Osteocyte (in vitro differentiated cells): ENCODE measurements around the gene NUDCD3. TPM values are rescaled to one million over a fixed set of nuclear protein-coding genes. Genes with fewer than 3 reads are reported as not detected.

Experiments used
- DNase-seq: peaks from one replicate; pipeline ENCODE4 v3.0.0; 2021; ENCODE audit warnings: mixed read lengths; ENCODE audit not compliant: unreplicated experiment; ENCODE audit errors: extremely low spot score
- H3K27ac Mint-ChIP-seq: one replicate; pipeline ENCODE4 v1.8.0; 2021; ENCODE audit warnings: mild to moderate bottlenecking, mixed read lengths; ENCODE audit not compliant: unreplicated experiment
- H3K27me3 Mint-ChIP-seq: one replicate; pipeline ENCODE4 v1.8.0; 2021; ENCODE audit warnings: mixed read lengths; ENCODE audit not compliant: unreplicated experiment
- H3K36me3 Mint-ChIP-seq: one replicate; pipeline ENCODE4 v1.8.0; 2021; ENCODE audit warnings: mixed read lengths; ENCODE audit not compliant: unreplicated experiment
- H3K4me1 Mint-ChIP-seq: one replicate; pipeline ENCODE4 v1.8.0; 2021; ENCODE audit warnings: mixed read lengths; ENCODE audit not compliant: unreplicated experiment
- H3K4me3 Mint-ChIP-seq: one replicate; pipeline ENCODE4 v1.8.0; 2021; ENCODE audit warnings: mild to moderate bottlenecking, moderate library complexity, mixed read lengths; ENCODE audit not compliant: unreplicated experiment
- H3K9me3 Mint-ChIP-seq: one replicate; pipeline ENCODE4 v1.8.0; 2021; ENCODE audit warnings: mixed read lengths; ENCODE audit not compliant: unreplicated experiment
- CTCF ChIP-seq: fragments of 200-600 bp; sonication (generic); IDR thresholded peaks from 2 replicates; pipeline ENCODE4 v1.5.0; 2021; ENCODE audit warnings: antibody characterized with exemption, mild to moderate bottlenecking, moderate library complexity
- total RNA-seq: library from RNA; stranded (reverse); gene quantifications from 2 replicates; pipeline ENCODE4 v1.2.1, GENCODE V29; 2021

NUDCD3 gene
- total RNA-seq, 1 donor from 2014 or later = 112 TPM

- no peak for DNase-seq
Observed at GRCh38 chr7:44447874-44448425, 42.5 kb downstream of the NUDCD3 start.

GRCh38 chr7:44445986-44446671 is 44.3 kb downstream of the NUDCD3 start:
- no peak overlapping the region for H3K27ac Mint-ChIP-seq
- TF ChIP-seq CTCF = no peak
- DNase-seq = no peak

More at GRCh38 chr7:44447874-44448425, 42.5 kb downstream of the NUDCD3 start:
- Mint-ChIP-seq H3K27ac (no peak overlapping the region), H3K4me3 (no peak overlapping the region), H3K27me3 (no peaks in the 10 kb centered on the region), H3K4me1 (peaks cover 10% of the 10 kb centered on the region), H3K9me3 (no peaks in the 10 kb centered on the region), H3K36me3 (peaks cover 18% of the 10 kb centered on the region)
- TF ChIP-seq CTCF = no peak

GRCh38 chr7:44441079-44441478 is 49.4 kb downstream of the NUDCD3 start:
- Mint-ChIP-seq H3K9me3 (no peaks in the 10 kb centered on the region), H3K4me3 (no peak overlapping the region), H3K27me3 (no peaks in the 10 kb centered on the region), H3K36me3 (peaks cover 7% of the 10 kb centered on the region), H3K4me1 (peaks cover 12% of the 10 kb centered on the region), H3K27ac (no peak overlapping the region)
- no peak for TF ChIP-seq CTCF
- no peak for DNase-seq

More at GRCh38 chr7:44445986-44446671, 44.3 kb downstream of the NUDCD3 start:
- Mint-ChIP-seq H3K4me3 (no peak overlapping the region), H3K4me1 (peaks cover 14% of the 10 kb centered on the region), H3K36me3 (peaks cover 14% of the 10 kb centered on the region), H3K9me3 (no peaks in the 10 kb centered on the region), H3K27me3 (no peaks in the 10 kb centered on the region)

- H3K36me3 Mint-ChIP-seq = peaks cover 7% of the 10 kb centered on the region
- TF ChIP-seq CTCF = no peak
- DNase-seq = no peak
- no peak overlapping the region for H3K4me3 Mint-ChIP-seq
- H3K9me3 Mint-ChIP-seq = no peaks in the 10 kb centered on the region
- peaks cover 12% of the 10 kb centered on the region for H3K4me1 Mint-ChIP-seq
- no peaks in the 10 kb centered on the region for H3K27me3 Mint-ChIP-seq
- H3K27ac Mint-ChIP-seq = no peak overlapping the region
Observed at GRCh38 chr7:44440577-44441078, 49.8 kb downstream of the NUDCD3 start.

GRCh38 chr7:44439926-44440325 is 50.5 kb downstream of the NUDCD3 start:
- Mint-ChIP-seq H3K9me3 (no peaks in the 10 kb centered on the region), H3K27ac (no peak overlapping the region)

More at GRCh38 chr7:44439926-44440325, 50.5 kb downstream of the NUDCD3 start:
- no peaks in the 10 kb centered on the region for H3K27me3 Mint-ChIP-seq
- peaks cover 3% of the 10 kb centered on the region for H3K36me3 Mint-ChIP-seq
- no peak for DNase-seq
- H3K4me3 Mint-ChIP-seq = no peak overlapping the region
- no peak for TF ChIP-seq CTCF
- H3K4me1 Mint-ChIP-seq = peaks cover 12% of the 10 kb centered on the region
